RWPE1 (cell line): ENCODE data around the gene ABCG5.

Experiments
- CTCF ChIA-PET: fragments of 350-600 bp; sonication (Branson Sonifier 250); formaldehyde crosslinking; extraction: SDS; loops from one replicate; lab custom pipeline; 2021; lab: Yijun Ruan, JAX
- POLR2A ChIA-PET: fragments of 400-600 bp; formaldehyde crosslinking; extraction: SDS; loops from one replicate; lab custom pipeline; 2020; ENCODE audit warnings: antibody characterized with exemption; ENCODE audit not compliant: low non-redundant PET; lab: Yijun Ruan, JAX
- DNase-seq: peaks from one replicate; pipeline ENCODE4 v3.0.0; 2012; ENCODE audit warnings: low spot score
- H3K27ac ChIP-seq: fragments of 450-650 bp; 2 replicates; pipeline ENCODE4 v1.5.1; 2017
- CTCF ChIP-seq: fragments of 450-650 bp; conservative IDR thresholded peaks from 2 replicates; pipeline ENCODE4 v1.5.1; 2017; ENCODE audit warnings: low read depth, mild to moderate bottlenecking

ABCG5 gene

GRCh38 chr2:43814711-43815110 lies 23.9 kb downstream of the ABCG5 start:
- ChIA-PET POLR2A (no interaction called here), CTCF (no interaction called here)
- no peak overlapping the region for H3K27ac ChIP-seq
- no peak for DNase-seq
- no peak for TF ChIP-seq CTCF

- POLR2A ChIA-PET, result no interaction called here
- CTCF ChIA-PET, result interaction anchor here (0.7 kb wide), 1 partner anchor 10 kb away, joined by 3 read pairs; no protein-coding TSS in a partner anchor
- DNase-seq, result no peak
- H3K27ac ChIP-seq, result no peak overlapping the region
- no peak for TF ChIP-seq CTCF
Measured at GRCh38 chr2:43812947-43813346, 25.7 kb downstream of the ABCG5 start.

GRCh38 chr2:43812006-43812405 lies 26.6 kb downstream of the ABCG5 start:
- DNase-seq, result no peak
- CTCF ChIA-PET, result interaction anchor here (0.6 to 0.7 kb wide), 2 partner anchors 29 to 549 kb away, joined by 3 to 10 read pairs; partner anchors contain the start of gene PREPL
- H3K27ac ChIP-seq, result no peak overlapping the region
- no peak for TF ChIP-seq CTCF
- POLR2A ChIA-PET, result no interaction called here

DNA sequence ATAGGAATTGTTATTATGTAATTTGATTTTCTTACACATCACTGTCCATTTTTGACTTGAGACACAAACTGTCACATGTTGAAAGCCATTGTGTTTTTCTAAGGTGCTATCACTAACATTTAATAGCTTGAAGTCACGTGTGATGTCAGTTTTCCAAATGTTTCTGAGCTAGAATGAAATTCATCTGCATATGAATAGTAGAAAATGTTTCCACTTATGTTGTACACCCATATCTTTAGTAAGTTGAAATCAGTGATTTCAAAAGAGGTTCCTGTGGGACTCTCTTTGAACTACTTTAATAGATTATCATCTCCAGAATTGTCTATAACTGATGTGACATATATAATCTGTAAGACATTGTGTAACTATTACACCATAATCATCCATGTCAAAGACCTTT lies 27.8 kb downstream of the ABCG5 start:
- no peak for TF ChIP-seq CTCF
- no peak overlapping the region for H3K27ac ChIP-seq
- ChIA-PET CTCF (no interaction called here), POLR2A (no interaction called here)
- no peak for DNase-seq

DNA sequence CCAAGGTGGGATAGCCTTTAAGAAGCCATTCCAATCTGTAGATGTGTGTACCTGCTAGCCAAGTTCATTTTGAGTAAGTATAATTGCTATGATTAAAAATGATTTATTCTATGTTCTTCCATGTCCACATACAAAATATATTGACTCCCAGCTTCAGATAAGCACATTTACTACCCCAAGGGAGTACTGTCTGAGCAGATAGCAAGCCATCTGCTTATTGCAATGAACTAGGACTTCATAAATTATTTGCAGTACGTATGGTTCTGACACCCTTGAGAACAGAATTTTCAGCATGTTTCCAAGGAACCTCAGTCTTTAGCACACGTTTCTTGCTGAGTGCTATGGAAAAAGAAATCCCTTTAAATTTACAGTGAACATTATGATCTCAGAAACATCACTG lies 28.2 kb downstream of the ABCG5 start:
- POLR2A ChIA-PET, result no interaction called here
- TF ChIP-seq CTCF, result no peak
- H3K27ac ChIP-seq, result no peak overlapping the region
- CTCF ChIA-PET, result interaction anchor here (0.7 kb wide), 1 partner anchor 197 kb away, joined by 4 read pairs; no protein-coding TSS in a partner anchor
- no peak for DNase-seq

DNA sequence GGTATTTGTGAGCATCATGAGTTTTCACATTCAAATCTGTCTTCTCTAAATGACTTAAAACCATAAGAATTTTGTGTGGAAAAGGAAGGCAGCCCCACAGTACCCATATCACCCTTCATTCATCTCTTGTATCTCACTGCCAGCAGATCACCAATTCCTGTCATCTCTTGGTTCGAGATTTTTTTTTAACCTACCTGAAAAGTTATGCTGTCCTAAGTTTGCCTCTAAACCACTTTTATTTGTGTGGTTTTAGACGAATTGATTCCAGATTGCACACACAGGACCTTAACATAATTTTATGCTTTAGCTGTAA lies 32.0 kb downstream of the ABCG5 start:
- ChIA-PET CTCF (interaction anchor here (0.6 kb wide), 2 partner anchors 182 to 414 kb away, joined by 3 to 7 read pairs; no protein-coding TSS in a partner anchor), POLR2A (no interaction called here)
- no peak overlapping the region for H3K27ac ChIP-seq
- DNase-seq, result no peak
- TF ChIP-seq CTCF, result no peak
